CD4-positive, alpha-beta T cell treated with Interferon alpha-2 for 1 hour (primary cell): ENCODE results near the gene CEP131.

Experiments used
- DNase-seq, 2 donors: peaks; one replicate each; pipeline ENCODE4 v3.0.0-alpha.2; 2020 to 2022

CEP131 gene

DNA sequence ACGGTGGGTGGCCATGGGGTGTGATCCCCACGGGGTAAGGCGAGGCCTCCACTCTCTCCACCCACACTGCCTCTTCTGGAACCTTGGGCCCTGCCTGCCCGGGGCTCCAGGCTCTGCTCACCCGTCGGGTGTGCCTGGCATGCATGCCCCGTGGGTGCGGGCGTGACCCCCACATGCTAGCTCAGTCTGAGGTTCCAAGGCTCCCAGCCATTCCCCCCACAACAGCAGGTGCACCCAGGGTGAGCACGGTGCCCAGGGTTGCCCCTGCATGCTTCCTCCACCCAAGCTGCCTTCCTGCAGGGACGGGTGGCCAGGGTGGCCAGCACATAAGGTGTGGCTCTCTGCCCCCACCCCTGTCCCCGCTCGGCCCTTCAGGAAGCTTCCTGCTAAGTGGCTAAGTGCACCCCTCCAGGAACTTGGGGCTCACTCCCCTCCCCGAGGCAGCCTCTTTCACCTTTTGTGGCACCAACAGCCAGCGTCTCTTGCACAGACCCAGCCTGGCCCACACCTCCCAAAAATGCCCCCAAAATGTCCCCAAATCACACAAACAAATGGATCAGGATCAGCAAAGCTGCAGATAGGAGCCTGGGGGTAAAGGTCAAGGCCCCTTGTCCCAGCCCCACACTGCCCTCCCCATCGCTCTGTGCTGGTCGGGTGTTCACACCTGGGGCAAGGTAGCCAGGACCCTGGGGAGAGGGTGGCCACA is 78.9 kb downstream of the CEP131 start:
- no peak for DNase-seq

DNA sequence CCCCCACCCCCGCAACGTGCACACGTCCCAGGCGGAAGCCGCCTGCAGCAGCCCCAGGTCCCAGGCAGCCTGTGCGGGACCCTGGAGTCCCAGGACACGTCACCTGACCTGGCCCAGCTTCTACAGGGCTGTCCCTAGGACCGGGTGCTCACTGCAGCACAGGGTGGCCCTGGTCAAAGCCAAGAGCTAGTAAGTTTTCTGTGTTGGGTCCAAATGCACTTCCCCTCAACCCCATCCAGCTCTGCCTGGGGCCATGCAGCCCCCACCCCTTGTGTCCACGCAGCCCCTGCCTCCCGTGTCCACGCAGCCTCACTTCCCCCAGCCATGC is 79.6 kb downstream of the CEP131 start:
- DNase-seq: no peak

DNA sequence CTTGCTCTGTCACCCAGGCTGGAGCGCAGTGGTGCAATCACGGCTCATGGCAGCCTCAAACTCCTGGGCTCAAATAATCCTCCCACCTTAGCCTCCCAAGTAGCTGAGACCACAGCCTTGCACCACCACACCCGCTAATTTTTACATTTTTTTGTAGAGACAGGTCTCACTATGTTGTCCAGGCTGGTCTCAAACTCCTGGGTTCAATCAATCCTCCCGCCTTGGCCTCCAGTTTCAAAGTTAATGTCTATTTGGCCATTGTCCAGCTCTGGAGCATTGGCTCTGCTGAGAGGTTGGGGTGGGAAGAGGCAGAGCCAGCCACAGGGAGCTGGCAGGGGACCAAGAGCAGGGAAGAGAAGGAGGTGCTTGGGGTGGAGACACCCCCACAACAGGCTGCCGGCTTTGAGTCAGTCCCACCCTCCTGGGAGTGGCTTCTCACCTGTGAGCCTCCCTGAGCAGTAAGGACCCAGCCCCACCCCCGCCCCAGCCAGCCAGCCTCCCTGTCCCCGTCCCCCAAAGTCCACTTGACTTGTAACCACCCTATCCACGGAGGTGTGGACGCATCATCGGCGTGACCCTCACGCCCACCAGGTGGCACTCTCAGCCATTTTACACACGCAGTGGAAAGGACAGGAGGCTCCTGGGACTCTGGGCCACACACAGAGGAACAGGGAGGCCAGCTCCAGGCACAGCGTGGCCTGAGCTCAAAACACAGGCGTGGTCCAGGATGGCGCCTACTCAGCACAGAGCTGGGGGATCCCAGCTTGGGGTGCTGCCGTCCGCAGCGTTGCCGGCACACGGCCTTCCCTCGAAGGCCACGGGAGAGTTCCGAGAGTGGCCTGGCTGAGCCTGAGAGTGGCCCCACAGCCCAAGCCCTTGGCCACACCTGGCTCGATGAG is 80.2 kb downstream of the CEP131 start:
- DNase-seq: peak; percentile 68 to 69

DNA sequence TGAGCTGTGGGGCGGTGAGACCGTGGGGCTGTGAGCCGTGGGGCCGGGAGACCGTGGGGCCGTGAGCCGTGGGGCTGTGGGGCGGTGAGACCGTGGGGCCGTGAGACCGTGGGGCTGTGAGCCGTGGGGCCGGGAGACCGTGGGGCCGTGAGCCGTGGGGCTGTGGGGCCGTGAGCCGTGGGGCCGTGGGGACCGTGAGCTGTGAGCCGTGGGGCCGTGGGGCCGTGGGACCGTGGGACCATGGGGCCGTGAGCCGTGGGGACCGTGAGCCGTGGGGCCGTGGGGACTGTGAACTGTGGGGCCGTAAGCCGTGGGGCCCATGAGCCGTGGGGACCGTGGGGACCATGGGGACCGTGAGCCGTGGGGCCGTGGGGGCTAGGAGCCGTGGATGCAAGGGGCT is 82.1 kb downstream of the CEP131 start:
- DNase-seq: no peak

DNA sequence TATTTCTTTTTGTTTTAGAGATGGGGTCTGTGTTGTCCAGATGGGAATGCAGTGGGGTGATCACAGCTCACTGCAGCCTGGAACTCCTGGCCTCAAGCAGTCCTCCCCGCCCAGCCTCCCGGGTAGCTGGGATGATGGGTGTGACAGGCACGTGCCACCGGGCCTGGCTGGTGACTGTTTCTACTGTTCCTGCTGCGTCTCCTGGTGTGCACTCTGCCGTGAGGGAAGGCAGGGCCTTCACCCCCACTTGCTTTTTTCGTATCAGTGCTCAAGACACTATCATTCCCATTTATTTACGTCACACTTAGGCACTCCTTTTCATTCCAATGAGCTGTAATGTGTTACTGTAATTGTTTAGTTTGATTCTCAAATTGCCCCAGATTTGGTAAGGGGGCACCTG is 82.7 kb downstream of the CEP131 start:
- no peak for DNase-seq
